ENCODE data around the gene NKAIN1. TPM values are rescaled to one million over a fixed set of nuclear protein-coding genes. Genes with fewer than 3 reads are reported as not detected.

Gene NKAIN1
- total RNA-seq = 0.24 TPM in 1 of 2 replicates, not detected in the other

GRCh38 chr1:31239653-31240241 is at the start of gene NKAIN1:
Gene NKAIN1 (minus strand): TSS chr1:31239887. CDS start chr1:31239547, 340 bp downstream.

Other genes with a start within 250 kb of the NKAIN1 start
- gene PUM1, start 174.2 kb downstream of the NKAIN1 start, total RNA-seq = 55.2 and 81.7 TPM in 2 replicates
- gene SNRNP40, start 56.9 kb upstream of the NKAIN1 start, total RNA-seq = 80.0 and 123 TPM in 2 replicates
- gene ZCCHC17, start 57.1 kb upstream of the NKAIN1 start, total RNA-seq = 31.1 and 33.3 TPM in 2 replicates
- gene FABP3, start 133.2 kb upstream of the NKAIN1 start, total RNA-seq = 17.1 TPM in 1 of 2 replicates, not detected in the other
- gene SERINC2, start 173.3 kb upstream of the NKAIN1 start, total RNA-seq = 36.4 and 44.8 TPM in 2 replicates